Cardiac muscle cell (in vitro differentiated cells and primary cell): ENCODE measurements around the gene TARBP1. TPM values are rescaled to one million over a fixed set of nuclear protein-coding genes. Genes with fewer than 3 reads are reported as not detected.

Experiments used
- DNase-seq, 2 donors: peaks; one replicate each; pipeline versions ENCODE4 v3.0.0 to v3.0.0-alpha.2; 2010 to 2017; ENCODE audit warnings: low read depth in 1 of 2, low spot score in 1 of 2
- H3K27ac ChIP-seq: fragments of 200-600 bp; sonication (generic); 2 replicates; pipeline ENCODE4 v1.5.1; 2016
- H3K27me3 ChIP-seq: fragments of 200-600 bp; sonication (generic); 2 replicates; pipeline ENCODE4 v1.6.0; 2016; ENCODE audit warnings: control low read depth
- H3K36me3 ChIP-seq: fragments of 200-600 bp; sonication (generic); 2 replicates; pipeline ENCODE4 v1.5.1; 2016; ENCODE audit warnings: control low read depth
- H3K4me1 ChIP-seq: fragments of 200-600 bp; sonication (generic); 2 replicates; pipeline ENCODE4 v1.8.1; 2017; ENCODE audit warnings: low read depth, mild to moderate bottlenecking, mixed run types
- H3K4me3 ChIP-seq: fragments of 200-600 bp; sonication (generic); 2 replicates; pipeline ENCODE4 v1.5.1; 2016; ENCODE audit warnings: mild to moderate bottlenecking
- H3K9me3 ChIP-seq: fragments of 200-600 bp; sonication (generic); 2 replicates; pipeline ENCODE4 v1.5.1; 2017; ENCODE audit warnings: low read depth, mild to moderate bottlenecking, control low read depth
- CTCF ChIP-seq: IDR thresholded peaks from 2 replicates; pipeline ENCODE4 v1.5.1; 2012; ENCODE audit warnings: low read depth, mild to moderate bottlenecking, low read length
- polyA plus RNA-seq: library from polyadenylated mRNA; unstranded; fragments of >200 nt; fragmentation: Nextera tagmentation; extraction: Ambion mirVana; gene quantifications from 2 replicates; pipeline ENCODE4 v1.2.1, GENCODE V29; 2016
- total RNA-seq: library from RNA; depleted of rRNA; stranded (reverse); fragments of >200 nt; gene quantifications from 2 replicates; pipeline ENCODE4 v1.2.3, GENCODE V29; 2016

The TARBP1 gene
- total and polyA plus RNA-seq, 2 experiments from 2014 or later, result 25.6 to 34.3 TPM

GRCh38 chr1:234475167-234475793 lies 3.7 kb downstream of the TARBP1 start:
- Histone ChIP-seq H3K27ac (no peak overlapping the region), H3K4me1 (peaks cover 6% of the 10 kb centered on the region), H3K27me3 (no peaks in the 10 kb centered on the region), H3K36me3 (no peaks in the 10 kb centered on the region), H3K9me3 (no peaks in the 10 kb centered on the region), H3K4me3 (no peak overlapping the region)
- no peak for TF ChIP-seq CTCF
- DNase-seq, result no peak

- DNase-seq, result no peak
- H3K27ac ChIP-seq, result no peak overlapping the region
- no peaks in the 10 kb centered on the region for H3K27me3 ChIP-seq
- TF ChIP-seq CTCF, result no peak
- no peak overlapping the region for H3K4me3 ChIP-seq
- no peaks in the 10 kb centered on the region for H3K36me3 ChIP-seq
- H3K4me1 ChIP-seq, result peaks cover 6% of the 10 kb centered on the region
- no peaks in the 10 kb centered on the region for H3K9me3 ChIP-seq
Measured at GRCh38 chr1:234474375-234474774, 4.6 kb downstream of the TARBP1 start.

GRCh38 chr1:234473118-234473517 lies 5.9 kb downstream of the TARBP1 start:
- H3K27me3 ChIP-seq, result no peaks in the 10 kb centered on the region
- no peak overlapping the region for H3K4me3 ChIP-seq
- no peak for TF ChIP-seq CTCF
- no peaks in the 10 kb centered on the region for H3K36me3 ChIP-seq
- no peak overlapping the region for H3K27ac ChIP-seq
- H3K9me3 ChIP-seq, result no peaks in the 10 kb centered on the region
- no peak for DNase-seq
- peaks cover 6% of the 10 kb centered on the region for H3K4me1 ChIP-seq

GRCh38 chr1:234469376-234469775 lies 9.6 kb downstream of the TARBP1 start:
- DNase-seq, result no peak

GRCh38 chr1:234468580-234468979 lies 10.4 kb downstream of the TARBP1 start:
- no peaks in the 10 kb centered on the region for H3K4me1 ChIP-seq
- H3K9me3 ChIP-seq, result no peaks in the 10 kb centered on the region
- H3K27me3 ChIP-seq, result no peaks in the 10 kb centered on the region
- H3K4me3 ChIP-seq, result no peak overlapping the region
- peaks cover 7% of the 10 kb centered on the region for H3K36me3 ChIP-seq
- no peak for TF ChIP-seq CTCF
- no peak for DNase-seq
- H3K27ac ChIP-seq, result no peak overlapping the region

More at GRCh38 chr1:234469376-234469775, 9.6 kb downstream of the TARBP1 start:
- Histone ChIP-seq H3K36me3 (peaks cover under 1% of the 10 kb centered on the region), H3K4me3 (no peak overlapping the region), H3K4me1 (peaks cover under 1% of the 10 kb centered on the region), H3K27me3 (no peaks in the 10 kb centered on the region), H3K9me3 (no peaks in the 10 kb centered on the region), H3K27ac (no peak overlapping the region)
- TF ChIP-seq CTCF, result no peak
